Suprapubic skin (tissue), 4 donors: ENCODE measurements around the gene EVA1C.

Source experiments
- EP300 ChIP-seq: sonication (generic); formaldehyde crosslinking; IDR thresholded peaks from one replicate; pipeline ENCODE4 v1.6.1; 2017; ENCODE audit warnings: antibody characterized with exemption
- POLR2A ChIP-seq, 2 donors: fragments of 450-650 bp; IDR thresholded peaks; one replicate each; pipeline ENCODE4 v1.6.1; 2017; ENCODE audit warnings: antibody characterized with exemption in 2 of 2, mild to moderate bottlenecking in 2 of 2, moderate library complexity in 2 of 2
- POLR2AphosphoS5 ChIP-seq, 3 donors: sonication (generic); formaldehyde crosslinking; IDR thresholded peaks; one replicate each; pipeline ENCODE4 v1.6.1; 2017; ENCODE audit warnings: antibody characterized with exemption in 3 of 3
- TF ChIP-seq, protein P1 (sequence below), 2 donors: fragments of 200-600 bp in 1 of 2; fragments of 450-650 bp in 1 of 2; sonication (generic) in 1 of 2; IDR thresholded peaks; one replicate each; pipeline ENCODE4 v1.5.1; 2016 to 2019; ENCODE audit warnings: antibody characterized with exemption in 2 of 2, mild to moderate bottlenecking in 1 of 2, moderate library complexity in 1 of 2

DNA sequence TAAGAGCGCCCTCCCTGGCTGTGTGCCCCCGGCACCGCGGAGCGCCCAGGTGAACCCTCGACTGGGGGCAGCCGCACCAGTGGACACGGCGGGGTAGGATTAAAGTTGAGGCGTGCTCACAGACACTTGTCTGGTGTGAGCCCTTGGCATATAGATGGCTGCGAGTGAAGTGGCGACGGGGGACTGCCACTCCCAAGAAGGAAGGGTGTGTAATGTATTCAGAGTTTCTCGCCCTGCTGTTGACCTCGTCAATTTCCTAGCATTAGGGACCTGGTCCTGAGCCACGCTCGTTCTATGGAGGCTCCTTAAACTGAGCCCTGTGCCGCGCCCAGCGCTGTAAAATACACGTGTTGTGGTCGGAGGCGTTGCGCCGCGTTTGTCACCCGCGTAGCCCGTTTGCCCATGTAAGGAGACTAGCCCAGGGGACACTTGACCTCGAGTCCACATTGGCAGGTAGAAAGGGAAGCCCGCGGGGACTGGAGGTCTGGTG is 554 bp downstream of the EVA1C start:
- TF ChIP-seq EP300 (no peak), POLR2A (IDR thresholded peaks at IDR 0.05) (no peak), POLR2AphosphoS5 (IDR thresholded peaks at IDR 0.05) (peak in 1 of 3 donors; percentile 45)
- TF ChIP-seq, protein P1, sequence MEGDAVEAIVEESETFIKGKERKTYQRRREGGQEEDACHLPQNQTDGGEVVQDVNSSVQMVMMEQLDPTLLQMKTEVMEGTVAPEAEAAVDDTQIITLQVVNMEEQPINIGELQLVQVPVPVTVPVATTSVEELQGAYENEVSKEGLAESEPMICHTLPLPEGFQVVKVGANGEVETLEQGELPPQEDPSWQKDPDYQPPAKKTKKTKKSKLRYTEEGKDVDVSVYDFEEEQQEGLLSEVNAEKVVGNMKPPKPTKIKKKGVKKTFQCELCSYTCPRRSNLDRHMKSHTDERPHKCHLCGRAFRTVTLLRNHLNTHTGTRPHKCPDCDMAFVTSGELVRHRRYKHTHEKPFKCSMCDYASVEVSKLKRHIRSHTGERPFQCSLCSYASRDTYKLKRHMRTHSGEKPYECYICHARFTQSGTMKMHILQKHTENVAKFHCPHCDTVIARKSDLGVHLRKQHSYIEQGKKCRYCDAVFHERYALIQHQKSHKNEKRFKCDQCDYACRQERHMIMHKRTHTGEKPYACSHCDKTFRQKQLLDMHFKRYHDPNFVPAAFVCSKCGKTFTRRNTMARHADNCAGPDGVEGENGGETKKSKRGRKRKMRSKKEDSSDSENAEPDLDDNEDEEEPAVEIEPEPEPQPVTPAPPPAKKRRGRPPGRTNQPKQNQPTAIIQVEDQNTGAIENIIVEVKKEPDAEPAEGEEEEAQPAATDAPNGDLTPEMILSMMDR (IDR thresholded peaks at IDR 0.05) = no peak
